Fibroblast of the aortic adventitia (primary cell): Measurements from ENCODE around the gene USF1. TPM values are rescaled to one million over a fixed set of nuclear protein-coding genes. Genes with fewer than 3 reads are reported as not detected.

Source experiments
- DNase-seq: peaks from one replicate; pipeline ENCODE4 v3.0.0-alpha.2; 2010; ENCODE audit warnings: low read depth
- H3K4me3 ChIP-seq: 2 replicates; pipeline ENCODE4 v1.5.1; 2011; ENCODE audit warnings: low read depth, mild to moderate bottlenecking, control low read depth, low read length, moderate library complexity
- total RNA-seq: library from RNA; depleted of rRNA; stranded (reverse); fragments of >200 nt; gene quantifications from 2 replicates; pipeline ENCODE4 v1.2.3, GENCODE V29; 2012; ENCODE audit warnings: low replicate concordance
- TF ChIP-seq, protein P1 (sequence below): IDR thresholded peaks from 2 replicates; pipeline ENCODE4 v1.5.1; 2011; ENCODE audit warnings: mild to moderate bottlenecking, low read length, control low read depth, inconsistent platforms; ENCODE audit not compliant: insufficient read depth

The USF1 gene
- total RNA-seq, 1 donor = 36.2 TPM

DNA sequence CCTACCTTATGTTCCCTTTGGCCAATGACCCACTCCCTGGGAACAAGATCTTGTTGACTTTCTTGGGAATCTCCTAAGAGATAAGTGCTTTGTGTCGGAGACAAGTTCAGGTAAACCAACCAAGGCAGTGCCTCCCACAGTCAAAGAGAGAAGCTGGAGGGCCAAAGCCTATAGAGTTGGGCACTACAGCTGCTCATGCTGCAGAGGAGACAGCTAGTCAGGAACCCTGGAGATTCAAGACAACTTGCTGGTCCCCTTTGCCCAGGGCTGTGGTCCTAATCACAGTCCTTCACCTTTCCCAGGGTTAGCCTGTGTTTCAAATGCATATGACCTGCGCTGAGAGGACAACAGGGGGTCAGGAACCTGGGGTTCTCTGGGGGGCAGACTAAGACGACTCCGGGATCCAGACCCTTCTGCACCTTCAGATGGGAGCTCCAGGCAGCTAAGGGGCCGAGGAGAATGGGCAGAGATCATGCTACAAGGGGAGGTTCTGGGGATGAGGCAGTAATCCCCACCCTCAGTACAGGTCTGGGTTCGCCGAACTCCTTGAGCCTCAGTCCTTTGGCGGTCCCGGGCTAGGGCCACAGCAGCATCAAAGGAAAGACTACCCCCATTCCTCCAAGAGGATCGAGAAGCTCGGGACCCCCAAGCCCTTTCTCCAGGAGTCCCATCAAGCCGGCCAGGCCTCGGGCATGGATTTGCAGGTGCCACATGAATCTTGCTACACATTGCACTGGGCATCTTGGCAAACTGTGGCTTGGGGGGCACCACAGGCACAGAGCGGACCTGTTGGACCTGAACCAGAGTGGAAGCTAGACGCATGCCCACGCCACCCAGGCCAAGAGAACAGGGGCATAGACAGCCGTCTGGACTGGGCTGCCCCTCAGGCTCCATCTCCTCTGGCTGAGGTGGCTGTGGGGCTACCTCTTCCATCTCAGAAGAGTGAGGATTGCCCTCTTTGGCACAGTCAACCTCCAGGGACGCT is 2.0 kb upstream of the USF1 start:
- H3K4me3 ChIP-seq = no peak overlapping the region
- DNase-seq = no peak
- TF ChIP-seq, protein P1, sequence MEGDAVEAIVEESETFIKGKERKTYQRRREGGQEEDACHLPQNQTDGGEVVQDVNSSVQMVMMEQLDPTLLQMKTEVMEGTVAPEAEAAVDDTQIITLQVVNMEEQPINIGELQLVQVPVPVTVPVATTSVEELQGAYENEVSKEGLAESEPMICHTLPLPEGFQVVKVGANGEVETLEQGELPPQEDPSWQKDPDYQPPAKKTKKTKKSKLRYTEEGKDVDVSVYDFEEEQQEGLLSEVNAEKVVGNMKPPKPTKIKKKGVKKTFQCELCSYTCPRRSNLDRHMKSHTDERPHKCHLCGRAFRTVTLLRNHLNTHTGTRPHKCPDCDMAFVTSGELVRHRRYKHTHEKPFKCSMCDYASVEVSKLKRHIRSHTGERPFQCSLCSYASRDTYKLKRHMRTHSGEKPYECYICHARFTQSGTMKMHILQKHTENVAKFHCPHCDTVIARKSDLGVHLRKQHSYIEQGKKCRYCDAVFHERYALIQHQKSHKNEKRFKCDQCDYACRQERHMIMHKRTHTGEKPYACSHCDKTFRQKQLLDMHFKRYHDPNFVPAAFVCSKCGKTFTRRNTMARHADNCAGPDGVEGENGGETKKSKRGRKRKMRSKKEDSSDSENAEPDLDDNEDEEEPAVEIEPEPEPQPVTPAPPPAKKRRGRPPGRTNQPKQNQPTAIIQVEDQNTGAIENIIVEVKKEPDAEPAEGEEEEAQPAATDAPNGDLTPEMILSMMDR = no peak

DNA sequence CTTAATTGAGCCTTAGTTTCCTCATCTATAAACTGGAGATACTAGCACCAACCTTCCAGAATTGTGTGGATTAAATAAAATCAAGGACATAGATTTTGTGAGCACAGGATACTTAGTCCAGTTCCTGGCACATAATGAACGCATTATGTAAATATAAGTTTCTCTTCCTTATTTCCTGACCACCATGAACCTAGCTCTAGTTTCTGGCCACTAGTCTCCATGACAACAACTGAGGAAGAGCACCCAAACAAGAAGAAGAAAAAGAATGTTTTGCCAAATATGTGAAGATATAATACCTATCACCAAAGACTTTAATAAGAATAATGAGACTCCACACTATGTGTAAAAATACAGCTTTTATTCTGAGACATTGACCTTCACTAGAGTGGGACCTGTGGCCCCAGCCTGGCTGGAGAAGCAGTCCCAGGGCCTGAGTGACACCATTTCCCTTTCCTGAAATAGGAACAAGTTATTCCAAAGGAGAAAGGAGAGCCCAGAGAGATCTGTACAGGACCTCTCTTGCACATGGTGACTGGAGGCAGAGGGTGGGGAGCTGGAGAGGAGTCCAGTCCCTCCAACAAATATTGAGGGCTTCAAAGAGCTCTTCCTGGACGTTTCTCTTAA is 940 bp upstream of the USF1 start:
- TF ChIP-seq, protein P1 = no peak
- DNase-seq = no peak
- H3K4me3 ChIP-seq = peak overlapping the region; percentile 71

DNA sequence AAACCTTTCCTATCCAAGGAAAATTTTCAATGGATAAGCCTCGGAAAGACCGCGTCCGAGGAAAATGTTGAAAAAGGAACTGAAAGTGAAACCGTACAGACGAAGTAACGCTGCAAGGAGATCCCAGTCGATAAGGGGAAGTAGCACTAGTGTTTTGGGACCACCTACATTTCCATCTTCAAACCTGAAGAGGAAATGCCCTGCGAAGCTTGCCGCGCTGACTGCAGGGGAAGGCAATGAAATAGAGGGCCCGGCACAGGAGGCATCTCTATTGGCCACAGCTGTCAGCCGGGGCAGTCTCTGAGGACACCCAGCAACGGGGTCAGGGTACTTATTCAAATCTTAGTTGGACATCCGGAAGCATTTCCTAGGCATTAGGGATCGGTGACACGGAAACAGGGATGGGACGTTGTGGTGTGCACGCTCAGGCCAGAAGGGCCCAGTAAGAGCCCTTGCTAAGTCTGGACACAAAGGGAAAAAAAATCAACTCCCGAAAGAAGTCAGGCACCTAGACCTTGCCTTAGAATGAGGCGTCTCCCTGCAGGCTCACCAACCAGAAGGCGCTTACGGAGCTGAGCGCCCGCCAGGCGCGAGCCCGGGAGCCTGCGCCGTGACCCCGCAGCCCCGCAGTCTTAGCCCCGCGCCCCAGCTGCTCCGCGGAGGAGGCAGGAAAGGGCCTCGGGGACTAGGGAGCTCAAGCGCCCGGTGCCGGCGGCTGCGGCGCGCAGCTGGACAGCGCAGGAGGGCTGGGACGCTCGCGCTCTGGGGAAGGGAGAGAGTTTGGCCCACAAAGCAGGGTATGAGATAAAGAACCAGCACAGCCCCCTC is 655 bp downstream of the USF1 start:
- TF ChIP-seq, protein P1 = no peak
- peak; percentile 58 for DNase-seq
- peak overlapping the region; percentile 91 for H3K4me3 ChIP-seq

DNA sequence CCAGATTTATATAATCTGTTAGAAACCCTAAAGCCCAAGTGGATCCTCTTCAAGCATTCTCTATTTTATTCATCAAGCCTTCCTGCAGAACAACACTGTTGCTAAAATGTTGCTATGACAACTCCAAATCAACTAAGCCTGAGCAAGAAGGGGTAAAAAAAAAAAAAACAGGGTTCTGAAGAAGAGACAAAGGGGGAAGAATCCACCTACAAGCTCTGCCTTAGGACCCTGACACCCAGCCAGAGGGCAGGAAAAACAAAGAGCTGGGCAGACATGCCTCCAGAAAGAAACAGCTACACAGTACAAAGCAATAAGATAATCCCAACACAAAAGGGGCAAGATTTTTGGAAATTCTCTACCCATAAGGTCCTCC is 1.3 kb downstream of the USF1 start:
- peak; percentile 16 for DNase-seq
- TF ChIP-seq, protein P1 = no peak
- peak overlapping the region; percentile 91 for H3K4me3 ChIP-seq

DNA sequence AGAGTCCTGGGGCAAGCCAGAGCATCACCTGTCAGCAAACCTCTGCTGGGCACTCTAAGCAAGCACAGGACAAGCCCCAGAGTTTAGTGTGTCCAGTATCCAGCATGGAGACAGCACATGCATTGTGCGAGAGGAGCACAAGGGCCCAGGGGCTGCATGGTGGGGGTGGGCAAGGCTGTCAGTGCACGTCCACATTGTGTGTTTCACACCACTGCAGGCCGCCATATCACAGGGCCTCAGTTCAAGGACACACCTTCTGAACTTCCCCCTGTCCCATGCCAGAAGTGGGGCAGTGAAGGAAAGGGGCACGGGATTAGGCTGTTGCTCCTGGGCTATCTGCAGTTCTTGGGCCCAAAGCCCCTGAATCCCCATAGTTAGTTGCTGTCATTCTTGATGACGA is 6.2 kb downstream of the USF1 start:
- TF ChIP-seq, protein P1 = no peak
- H3K4me3 ChIP-seq = no peak overlapping the region

DNA sequence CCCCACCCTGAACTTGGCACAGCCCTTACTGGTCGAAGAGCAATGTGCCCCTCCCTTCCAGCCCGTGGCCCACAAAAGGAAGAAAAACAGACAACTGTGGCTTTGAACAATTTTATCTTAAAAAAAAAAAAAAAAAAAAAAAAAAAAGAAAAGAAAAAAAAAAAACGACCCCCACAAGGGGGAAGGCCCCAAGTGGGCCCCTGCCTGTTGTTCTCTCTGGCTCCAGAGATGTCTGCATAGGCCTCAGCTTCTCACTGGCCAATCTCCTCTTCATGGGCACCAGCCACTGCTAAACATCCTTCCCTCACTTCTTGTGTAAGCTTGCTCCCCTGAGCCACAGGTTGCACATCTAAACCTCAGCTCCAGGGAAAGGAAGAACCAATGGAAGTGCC is 6.6 kb downstream of the USF1 start:
- H3K4me3 ChIP-seq = peak overlapping the region; percentile 62
- no peak for DNase-seq
- TF ChIP-seq, protein P1 = no peak

More for the DNA sequence above, 6.2 kb downstream of the USF1 start:
- DNase-seq = no peak
